H7 (cell line): ENCODE results near the gene REXO1. TPM values are rescaled to one million over a fixed set of nuclear protein-coding genes. Genes with fewer than 3 reads are reported as not detected.
A peak's percentile ranks its signal among the peaks of the same experiment; 100 is the strongest.
"Not testable (repeated sequence)": the region's sequence is repeated elsewhere in the genome, so short reads cannot be mapped to it uniquely, and the experiment has no call there.

Source experiments
- DNase-seq: peaks from one replicate; pipeline ENCODE4 v3.0.0; 2012
- H3K27me3 ChIP-seq: 2 replicates; pipeline ENCODE4 v1.6.0; 2011; ENCODE audit warnings: mild to moderate bottlenecking, low read length; ENCODE audit not compliant: control insufficient read depth, insufficient read depth
- H3K36me3 ChIP-seq: replicated peaks from 2 replicates; pipeline ENCODE4 v1.5.1; 2011; ENCODE audit warnings: low read length; ENCODE audit not compliant: control insufficient read depth, insufficient read depth
- H3K4me3 ChIP-seq: 2 replicates; pipeline ENCODE4 v1.5.1; 2011; ENCODE audit warnings: low read depth, mild to moderate bottlenecking, control low read depth, low read length, moderate library complexity; ENCODE audit not compliant: insufficient read depth
- total RNA-seq: library from RNA; depleted of rRNA; stranded (reverse); fragments of >200 nt; shearing (Covaris generic); gene quantifications from 2 replicates; pipeline ENCODE4 v1.2.3, GENCODE V29; 2014

The REXO1 gene
- total RNA-seq, 1 experiment from 2014 or later: 19.8 TPM

GRCh38 chr19:1799695-1800342 lies 48.5 kb downstream of the REXO1 start:
- no peak for DNase-seq
- H3K4me3 ChIP-seq: no peak overlapping the region
- no peaks in the 10 kb centered on the region for H3K27me3 ChIP-seq
- H3K36me3 ChIP-seq: no peaks in the 10 kb centered on the region

- not testable (repeated sequence) for H3K36me3 ChIP-seq, DNase-seq, H3K27me3 ChIP-seq, H3K4me3 ChIP-seq
Observed at GRCh38 chr19:1797313-1797712, 51.0 kb downstream of the REXO1 start.

DNA sequence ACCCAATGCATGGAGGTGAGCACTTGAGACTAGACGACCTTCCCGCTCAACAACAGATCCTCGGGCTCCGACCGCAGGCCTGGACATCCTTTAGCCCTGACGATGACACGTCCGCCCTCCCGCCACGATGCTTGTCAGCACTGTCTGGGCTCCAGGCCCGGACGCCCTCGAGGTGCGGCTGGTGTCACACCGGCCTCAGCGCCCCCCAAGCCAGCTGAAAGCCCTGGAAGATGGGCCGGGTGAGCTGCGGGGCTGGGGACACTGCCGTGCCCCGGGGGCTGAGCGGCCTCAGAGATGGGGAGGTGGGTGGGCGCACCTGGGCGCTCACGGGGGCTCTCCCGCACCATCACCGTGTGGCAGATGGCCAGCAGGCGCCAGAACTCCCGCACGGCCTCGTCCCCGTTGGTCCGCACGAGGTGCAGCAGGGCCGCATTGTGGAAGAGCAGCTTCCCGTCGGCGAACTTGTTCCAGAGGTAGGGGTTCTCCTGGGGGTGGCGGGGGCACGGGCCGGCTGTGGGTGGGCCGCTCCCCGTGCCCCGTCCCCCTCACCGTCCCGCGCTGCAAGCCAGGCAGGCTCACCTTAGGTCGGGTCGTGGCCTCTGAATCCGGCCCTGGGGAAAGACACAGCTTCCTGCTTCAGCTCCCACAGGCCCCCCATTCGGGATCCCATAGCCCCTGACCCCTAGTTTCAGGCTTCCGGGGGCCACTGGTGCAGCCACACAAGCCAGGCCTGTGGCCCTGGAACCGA lies 51.7 kb downstream of the REXO1 start:
- DNase-seq: no peak
- H3K36me3 ChIP-seq: no peaks in the 10 kb centered on the region
- no peak overlapping the region for H3K4me3 ChIP-seq
- no peaks in the 10 kb centered on the region for H3K27me3 ChIP-seq

DNA sequence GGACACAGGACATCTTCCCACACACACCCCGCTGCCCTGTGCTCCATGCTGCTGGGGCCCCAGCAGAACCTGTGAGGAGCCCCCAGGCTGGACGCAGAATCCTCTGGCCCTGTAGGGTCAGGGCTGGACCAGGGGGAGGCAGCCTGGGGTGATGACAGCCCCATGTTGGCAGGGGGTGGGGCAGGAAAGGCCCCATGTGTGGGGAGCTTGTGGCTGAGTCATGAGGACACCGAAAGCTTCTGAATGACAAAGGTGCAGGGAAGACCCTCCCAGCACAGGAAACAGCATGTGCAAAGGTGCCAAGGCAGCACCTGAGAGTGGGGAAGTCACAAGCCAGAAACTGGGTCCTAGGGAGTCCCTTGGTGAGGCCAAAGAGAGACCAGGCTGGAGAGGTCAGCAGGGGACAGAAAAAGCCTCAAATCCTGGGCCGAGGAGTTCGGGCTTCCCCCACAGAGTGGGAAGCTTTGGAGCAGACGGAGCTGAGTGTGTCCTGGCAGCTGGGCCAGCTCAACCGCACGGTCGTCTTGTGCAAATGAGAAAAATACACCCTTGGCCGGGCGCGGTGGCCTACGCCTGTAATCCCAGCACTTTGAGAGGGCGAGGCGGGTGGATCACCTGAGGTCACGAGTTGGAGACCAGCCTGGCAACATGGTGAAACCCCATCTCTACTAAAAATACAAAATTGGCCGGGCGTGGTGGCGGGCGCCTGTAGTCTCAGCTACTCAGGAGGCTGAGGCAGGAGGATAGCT lies 53.7 kb downstream of the REXO1 start:
- DNase-seq: peak; percentile 82
- no peak overlapping the region for H3K4me3 ChIP-seq
- H3K36me3 ChIP-seq: no peaks in the 10 kb centered on the region
- peaks cover 1% of the 10 kb centered on the region for H3K27me3 ChIP-seq

GRCh38 chr19:1791879-1792278 lies 56.4 kb downstream of the REXO1 start:
- H3K4me3 ChIP-seq: no peak overlapping the region
- DNase-seq: no peak
- no peaks in the 10 kb centered on the region for H3K36me3 ChIP-seq
- H3K27me3 ChIP-seq: peaks cover 12% of the 10 kb centered on the region

DNA sequence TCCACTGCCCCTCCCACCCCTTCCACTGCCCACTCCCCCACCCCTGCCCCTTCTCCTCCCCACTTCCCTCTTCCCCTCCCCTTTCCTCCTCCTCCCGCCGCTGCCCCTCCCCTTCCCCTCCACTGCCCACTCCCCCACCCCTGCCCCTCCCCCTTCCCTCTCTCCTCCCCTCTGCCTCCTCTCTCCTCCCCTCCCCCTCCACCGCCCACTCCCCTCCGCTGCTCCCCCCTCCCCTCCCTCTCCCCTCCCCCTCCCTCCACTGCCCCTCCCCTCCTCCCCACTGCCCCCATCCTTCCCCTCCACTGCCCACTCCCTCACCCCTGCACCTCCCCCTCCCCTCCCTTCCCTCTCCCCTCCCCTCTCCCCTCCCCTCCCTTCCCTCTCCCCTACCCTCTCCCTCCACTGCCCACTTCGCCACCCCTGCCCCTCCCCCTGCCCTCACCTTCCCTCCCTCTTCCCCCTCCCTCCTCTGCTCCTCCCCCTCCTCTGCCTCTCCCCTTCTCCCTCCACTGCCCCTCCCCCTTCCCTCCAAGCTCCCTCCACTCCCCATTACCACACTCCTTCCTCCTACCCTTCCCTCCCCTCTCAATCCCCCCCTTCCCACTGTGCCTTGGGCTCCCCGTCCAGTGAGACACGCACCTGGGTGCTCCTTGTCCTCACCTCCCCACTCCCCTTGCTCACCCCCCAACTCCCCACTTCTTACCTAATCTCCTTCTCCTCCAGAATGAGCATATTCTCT lies 58.1 kb downstream of the REXO1 start:
- H3K4me3 ChIP-seq: peak overlapping the region; percentile 12; the same call in 1 of the 2 replicates
- peak; percentile 83 for DNase-seq
- peaks cover 12% of the 10 kb centered on the region for H3K27me3 ChIP-seq
- H3K36me3 ChIP-seq: no peaks in the 10 kb centered on the region

DNA sequence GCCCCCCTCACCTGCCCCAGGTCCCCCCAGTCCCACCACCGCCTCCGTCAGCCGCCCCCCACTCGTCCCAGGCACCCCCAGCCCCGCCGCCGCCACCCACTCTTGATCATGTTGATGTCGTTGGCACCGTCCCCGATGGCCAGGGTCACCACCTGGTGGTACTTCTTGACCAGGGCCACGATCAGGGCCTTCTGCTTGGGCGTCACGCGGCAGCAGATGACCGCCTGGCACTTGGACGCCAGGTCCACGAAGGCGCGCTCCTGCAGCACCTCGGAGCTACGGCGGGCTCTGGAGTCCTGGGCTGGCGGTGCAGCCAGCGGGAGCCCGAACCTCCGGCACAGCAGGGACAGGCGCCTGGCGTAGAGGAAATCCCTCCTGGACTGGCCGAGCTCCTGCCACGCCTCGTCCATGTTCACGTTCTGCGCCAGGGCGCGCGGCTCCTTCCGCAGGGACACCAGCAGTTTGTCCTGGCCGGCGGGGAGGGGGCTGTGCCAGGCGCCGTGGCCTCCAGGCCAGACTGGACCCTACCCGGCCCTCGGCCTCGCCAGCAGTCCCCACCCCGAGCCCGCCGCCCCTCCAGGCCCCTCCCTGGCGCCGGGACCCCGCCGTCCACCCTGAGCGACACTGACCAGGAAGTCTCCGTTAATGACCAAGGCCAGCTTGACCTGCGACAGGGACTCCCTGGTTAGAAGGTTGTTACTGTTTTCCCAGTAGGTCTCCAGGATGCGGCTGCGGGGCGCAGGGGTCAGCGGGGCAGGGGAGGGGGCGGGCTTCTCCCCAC lies 58.8 kb downstream of the REXO1 start:
- peaks cover 12% of the 10 kb centered on the region for H3K27me3 ChIP-seq
- no peaks in the 10 kb centered on the region for H3K36me3 ChIP-seq
- H3K4me3 ChIP-seq: peak overlapping the region; percentile 32
- peak; percentile 80 for DNase-seq

GRCh38 chr19:1787116-1787515 lies 61.2 kb downstream of the REXO1 start:
- Histone ChIP-seq H3K27me3 (peaks cover 12% of the 10 kb centered on the region), H3K36me3 (no peaks in the 10 kb centered on the region), H3K4me3 (no peak overlapping the region)
- no peak for DNase-seq

- no peaks in the 10 kb centered on the region for H3K36me3 ChIP-seq
- peaks cover 12% of the 10 kb centered on the region for H3K27me3 ChIP-seq
- no peak for DNase-seq
- H3K4me3 ChIP-seq: no peak overlapping the region
Observed at GRCh38 chr19:1786668-1787067, 61.6 kb downstream of the REXO1 start.

DNA sequence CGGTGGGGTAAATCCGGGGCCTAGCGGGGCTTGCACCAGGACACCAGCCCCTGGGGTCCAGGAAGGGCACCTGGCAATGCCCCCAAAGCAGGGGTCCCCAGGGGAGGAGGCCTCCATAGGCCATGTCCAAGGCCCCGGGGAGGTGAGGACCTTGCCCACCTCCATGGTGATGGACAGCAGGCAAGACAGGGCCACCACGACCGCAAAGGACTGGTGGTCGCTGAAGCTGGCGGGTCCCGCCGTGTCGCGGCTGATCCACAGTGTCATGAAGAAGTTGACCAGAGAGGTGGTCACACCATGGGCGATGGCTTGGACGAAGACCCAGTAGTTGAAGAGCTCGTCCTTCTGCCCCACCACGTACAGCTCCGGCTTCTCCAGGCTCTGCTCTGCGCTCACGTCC lies 63.0 kb downstream of the REXO1 start:
- H3K4me3 ChIP-seq: no peak overlapping the region
- peaks cover 19% of the 10 kb centered on the region for H3K27me3 ChIP-seq
- DNase-seq: no peak
- no peaks in the 10 kb centered on the region for H3K36me3 ChIP-seq

GRCh38 chr19:1783874-1784273 lies 64.4 kb downstream of the REXO1 start:
- Histone ChIP-seq H3K27me3 (peaks cover 26% of the 10 kb centered on the region), H3K4me3 (no peak overlapping the region), H3K36me3 (no peaks in the 10 kb centered on the region)
- DNase-seq: no peak

GRCh38 chr19:1783354-1783753 lies 64.9 kb downstream of the REXO1 start:
- H3K36me3 ChIP-seq: no peaks in the 10 kb centered on the region
- no peak for DNase-seq
- peaks cover 28% of the 10 kb centered on the region for H3K27me3 ChIP-seq
- H3K4me3 ChIP-seq: no peak overlapping the region

- H3K4me3 ChIP-seq: no peak overlapping the region
- no peaks in the 10 kb centered on the region for H3K36me3 ChIP-seq
- no peak for DNase-seq
- H3K27me3 ChIP-seq: peaks cover 30% of the 10 kb centered on the region
Observed at GRCh38 chr19:1782521-1782920, 65.8 kb downstream of the REXO1 start.
